HepG2 (cell line): ENCODE results near the gene KANSL1. TPM values are rescaled to one million over a fixed set of nuclear protein-coding genes. Genes with fewer than 3 reads are reported as not detected.

Experiments
- AGO1 ChIP-seq: fragments of 200-400 bp; formaldehyde crosslinking; IDR thresholded peaks from 2 replicates; pipeline ENCODE4 v1.6.1; 2017; ENCODE audit warnings: mild to moderate bottlenecking, low read depth, low read length, moderate library complexity; ENCODE audit not compliant: poor library complexity, severe bottlenecking
- CTCF ChIP-seq: sonication (generic); formaldehyde crosslinking; IDR thresholded peaks from 2 replicates; pipeline ENCODE4 v1.5.0; 2020; ENCODE audit warnings: mild to moderate bottlenecking, missing genetic modification reagents, moderate library complexity
- EEA1 ChIP-seq: sonication (generic); formaldehyde crosslinking; IDR thresholded peaks from 2 replicates; pipeline ENCODE4 v1.5.1; 2020; ENCODE audit warnings: mild to moderate bottlenecking, missing genetic modification reagents, borderline replicate concordance
- IRX3 ChIP-seq: sonication (generic); formaldehyde crosslinking; IDR thresholded peaks from 2 replicates; pipeline ENCODE4 v1.8.1; 2023; ENCODE audit warnings: mild to moderate bottlenecking, low read depth, missing genetic modification reagents, borderline replicate concordance
- MED8 ChIP-seq: sonication (generic); formaldehyde crosslinking; IDR thresholded peaks from 2 replicates; pipeline ENCODE4 v1.8.1; 2023; ENCODE audit warnings: mild to moderate bottlenecking, missing genetic modification reagents; ENCODE audit not compliant: insufficient replicate concordance
- MTF1 ChIP-seq: sonication (generic); formaldehyde crosslinking; IDR thresholded peaks from 2 replicates; pipeline ENCODE4 v1.5.0; 2020; ENCODE audit warnings: missing genetic modification reagents
- MTF2 ChIP-seq: sonication (generic); formaldehyde crosslinking; IDR thresholded peaks from 2 replicates; pipeline ENCODE4 v1.5.0; 2020; ENCODE audit warnings: missing genetic modification reagents, borderline replicate concordance
- SATB2 ChIP-seq: sonication (generic); formaldehyde crosslinking; IDR thresholded peaks from 2 replicates; pipeline ENCODE4 v1.5.0; 2020; ENCODE audit warnings: missing genetic modification reagents
- SP4 ChIP-seq: sonication (generic); formaldehyde crosslinking; IDR thresholded peaks from 2 replicates; pipeline ENCODE4 v1.8.1; 2023; ENCODE audit warnings: mild to moderate bottlenecking, missing genetic modification reagents
- TCF7L2 ChIP-seq: IDR thresholded peaks from 2 replicates; pipeline ENCODE4 v1.6.1; 2011; ENCODE audit warnings: mild to moderate bottlenecking, low read depth, low read length, moderate library complexity
- ZFY ChIP-seq: sonication (generic); formaldehyde crosslinking; IDR thresholded peaks from 2 replicates; pipeline ENCODE4 v1.4.0; 2020; ENCODE audit warnings: missing genetic modification reagents
- ZNF180 ChIP-seq: sonication (generic); formaldehyde crosslinking; IDR thresholded peaks from 2 replicates; pipeline ENCODE4 v1.4.0; 2020; ENCODE audit warnings: low read depth, missing genetic modification reagents, borderline replicate concordance
- ZNF280D ChIP-seq: sonication (generic); formaldehyde crosslinking; IDR thresholded peaks from 2 replicates; pipeline ENCODE4 v1.5.1; 2020; ENCODE audit warnings: mild to moderate bottlenecking, missing genetic modification reagents
- ZNF367 ChIP-seq: sonication (generic); formaldehyde crosslinking; IDR thresholded peaks from 2 replicates; pipeline ENCODE4 v1.4.0; 2020; ENCODE audit warnings: missing genetic modification reagents, borderline replicate concordance
- ZNF496 ChIP-seq: sonication (generic); formaldehyde crosslinking; IDR thresholded peaks from 2 replicates; pipeline ENCODE4 v1.8.1; 2023; ENCODE audit warnings: mild to moderate bottlenecking, moderate library complexity, missing genetic modification reagents; ENCODE audit not compliant: insufficient replicate concordance
- ZNF512 ChIP-seq: sonication (generic); formaldehyde crosslinking; IDR thresholded peaks from 2 replicates; pipeline ENCODE4 v1.4.0; 2020; ENCODE audit warnings: mild to moderate bottlenecking, missing genetic modification reagents
- polyA plus RNA-seq, 8 experiments: library from polyadenylated mRNA; depleted of rRNA in 3 of 8; stranded (reverse) in 7 of 8; unstranded in 1 of 8; fragments of >200 nt; fragmentation: Illumina TruSeq in 4 of 8; extraction: Trizol in 4 of 8; gene quantifications; 2 replicates each; pipeline versions ENCODE4 v1.2.1 to v1.2.3, GENCODE V29; 2011 to 2016; ENCODE audit warnings: low read depth in 4 of 8, missing spikeins in 1 of 8, mixed read lengths in 1 of 8; ENCODE audit not compliant: insufficient read depth in 1 of 8
- total RNA-seq, 5 experiments: library from RNA; depleted of rRNA; stranded (reverse); fragments of >200 nt; fragmentation: Illumina TruSeq; extraction: Trizol; gene quantifications; 2 replicates each; pipeline ENCODE4 v1.2.3, GENCODE V29; 2016; ENCODE audit warnings: low read depth in 1 of 5
- TF ChIP-seq, protein P1 (sequence below), 2 experiments: sonication (generic) in 1 of 2; formaldehyde crosslinking in 1 of 2; IDR thresholded peaks; 2 replicates each; pipeline versions ENCODE4 v1.4.0 to v1.6.1; 2018 to 2020; ENCODE audit warnings: missing genetic modification reagents in 2 of 2, borderline replicate concordance in 1 of 2, low read depth in 1 of 2, mild to moderate bottlenecking in 1 of 2, missing biosample characterization in 1 of 2
- TF ChIP-seq, protein P2 (sequence below): sonication (generic); formaldehyde crosslinking; IDR thresholded peaks from 2 replicates; pipeline ENCODE4 v1.8.0; 2022; ENCODE audit warnings: mild to moderate bottlenecking, missing genetic modification reagents, moderate library complexity

KANSL1 gene
- total and polyA plus RNA-seq, 2 of the 13 experiments (the other 11 are each of a cell fraction or from before 2014, with no cell fraction given) = 24.0 to 59.6 TPM

- TF ChIP-seq, protein P1, sequence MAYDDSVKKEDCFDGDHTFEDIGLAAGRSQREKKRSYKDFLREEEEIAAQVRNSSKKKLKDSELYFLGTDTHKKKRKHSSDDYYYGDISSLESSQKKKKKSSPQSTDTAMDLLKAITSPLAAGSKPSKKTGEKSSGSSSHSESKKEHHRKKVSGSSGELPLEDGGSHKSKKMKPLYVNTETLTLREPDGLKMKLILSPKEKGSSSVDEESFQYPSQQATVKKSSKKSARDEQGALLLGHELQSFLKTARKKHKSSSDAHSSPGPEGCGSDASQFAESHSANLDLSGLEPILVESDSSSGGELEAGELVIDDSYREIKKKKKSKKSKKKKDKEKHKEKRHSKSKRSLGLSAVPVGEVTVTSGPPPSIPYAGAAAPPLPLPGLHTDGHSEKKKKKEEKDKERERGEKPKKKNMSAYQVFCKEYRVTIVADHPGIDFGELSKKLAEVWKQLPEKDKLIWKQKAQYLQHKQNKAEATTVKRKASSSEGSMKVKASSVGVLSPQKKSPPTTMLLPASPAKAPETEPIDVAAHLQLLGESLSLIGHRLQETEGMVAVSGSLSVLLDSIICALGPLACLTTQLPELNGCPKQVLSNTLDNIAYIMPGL (CRISPR knock-in tag; IDR thresholded peaks at IDR 0.05; ENCODE audit: borderline replicate concordance in 1 of 2, low read depth in 1 of 2) = no peak; a peak in 1 of 4 replicates
- TF ChIP-seq ZNF367 (CRISPR knock-in tag) (no peak; the same call in 1 of the 2 replicates), ZNF180 (no peak), ZNF496 (CRISPR knock-in tag) (no peak), EEA1 (CRISPR knock-in tag) (no peak), IRX3 (CRISPR knock-in tag) (no peak), MED8 (CRISPR knock-in tag) (no peak), ZNF512 (CRISPR knock-in tag) (no peak), MTF2 (no peak), SP4 (CRISPR knock-in tag) (no peak), ZFY (CRISPR knock-in tag) (peak; percentile 38; the same call in 1 of the 2 replicates), ZNF280D (CRISPR knock-in tag) (peak; percentile 34; the same call in 1 of the 2 replicates), SATB2 (CRISPR knock-in tag) (no peak), AGO1 (peak; percentile 56), TCF7L2 (no peak), MTF1 (CRISPR knock-in tag) (no peak), CTCF (CRISPR knock-in tag) (no peak)
- TF ChIP-seq, protein P2, sequence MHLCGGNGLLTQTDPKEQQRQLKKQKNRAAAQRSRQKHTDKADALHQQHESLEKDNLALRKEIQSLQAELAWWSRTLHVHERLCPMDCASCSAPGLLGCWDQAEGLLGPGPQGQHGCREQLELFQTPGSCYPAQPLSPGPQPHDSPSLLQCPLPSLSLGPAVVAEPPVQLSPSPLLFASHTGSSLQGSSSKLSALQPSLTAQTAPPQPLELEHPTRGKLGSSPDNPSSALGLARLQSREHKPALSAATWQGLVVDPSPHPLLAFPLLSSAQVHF (CRISPR knock-in tag) = no peak
Measured at GRCh38 chr17:46192439-46193150, 634 bp downstream of the KANSL1 start (continued).
